22Rv1 (cell line): ENCODE data around the gene C22orf15.

ENCODE experiments used
- ZFX ChIP-seq: fragments of 450-650 bp; IDR thresholded peaks from 2 replicates; pipeline ENCODE4 v1.6.1; 2017; ENCODE audit warnings: antibody characterized with exemption, borderline replicate concordance
- TF ChIP-seq, protein P1 (sequence below): fragments of 450-650 bp; IDR thresholded peaks from 2 replicates; pipeline ENCODE4 v1.5.1; 2017; ENCODE audit warnings: mild to moderate bottlenecking

DNA sequence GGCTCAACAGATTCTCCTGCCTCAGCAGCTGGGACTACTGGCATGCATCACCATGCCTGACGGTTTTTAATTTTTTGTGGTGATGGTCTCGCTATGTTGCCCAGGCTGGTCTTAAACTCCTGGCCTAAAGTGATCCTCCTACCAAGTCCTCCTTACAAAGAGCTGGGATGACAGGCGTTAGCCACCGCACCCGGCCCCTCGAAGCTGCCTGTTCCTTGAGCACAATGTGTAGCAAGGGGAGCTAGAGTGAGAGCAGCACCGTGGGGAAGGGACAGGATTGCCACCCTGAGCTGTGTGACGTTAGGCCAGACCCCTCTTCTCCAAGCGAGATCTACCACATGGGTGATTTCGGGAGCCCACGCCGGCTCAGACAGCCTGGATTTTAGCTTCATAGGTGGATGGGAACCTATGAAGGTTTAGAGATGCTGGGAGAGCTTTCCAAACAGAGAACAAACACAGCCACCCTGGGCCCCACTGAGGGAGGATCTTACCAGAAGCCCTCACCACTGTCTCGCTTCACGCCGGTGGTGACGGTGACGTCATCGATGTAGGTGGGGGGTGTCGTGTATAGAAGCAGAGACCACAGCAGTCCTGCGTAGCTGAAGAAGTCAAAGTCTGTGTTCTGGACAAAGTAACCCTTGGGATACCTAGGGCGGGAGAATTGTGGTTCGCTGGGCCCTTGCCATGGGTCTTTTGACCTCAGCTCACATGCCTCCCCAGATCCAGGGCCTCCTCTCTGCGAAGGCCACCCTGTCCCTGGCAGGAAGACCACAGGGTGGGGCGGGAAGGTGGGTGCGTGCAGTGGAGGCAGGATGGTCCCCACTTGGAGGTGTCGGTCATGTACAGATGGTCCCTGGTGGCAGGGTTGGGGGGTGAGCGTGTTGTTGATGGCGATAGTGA is 48.8 kb upstream of the C22orf15 start:
- TF ChIP-seq, protein P1, sequence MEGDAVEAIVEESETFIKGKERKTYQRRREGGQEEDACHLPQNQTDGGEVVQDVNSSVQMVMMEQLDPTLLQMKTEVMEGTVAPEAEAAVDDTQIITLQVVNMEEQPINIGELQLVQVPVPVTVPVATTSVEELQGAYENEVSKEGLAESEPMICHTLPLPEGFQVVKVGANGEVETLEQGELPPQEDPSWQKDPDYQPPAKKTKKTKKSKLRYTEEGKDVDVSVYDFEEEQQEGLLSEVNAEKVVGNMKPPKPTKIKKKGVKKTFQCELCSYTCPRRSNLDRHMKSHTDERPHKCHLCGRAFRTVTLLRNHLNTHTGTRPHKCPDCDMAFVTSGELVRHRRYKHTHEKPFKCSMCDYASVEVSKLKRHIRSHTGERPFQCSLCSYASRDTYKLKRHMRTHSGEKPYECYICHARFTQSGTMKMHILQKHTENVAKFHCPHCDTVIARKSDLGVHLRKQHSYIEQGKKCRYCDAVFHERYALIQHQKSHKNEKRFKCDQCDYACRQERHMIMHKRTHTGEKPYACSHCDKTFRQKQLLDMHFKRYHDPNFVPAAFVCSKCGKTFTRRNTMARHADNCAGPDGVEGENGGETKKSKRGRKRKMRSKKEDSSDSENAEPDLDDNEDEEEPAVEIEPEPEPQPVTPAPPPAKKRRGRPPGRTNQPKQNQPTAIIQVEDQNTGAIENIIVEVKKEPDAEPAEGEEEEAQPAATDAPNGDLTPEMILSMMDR: no peak
- no peak for TF ChIP-seq ZFX
